ENCODE results near the gene PGAP3. TPM values are rescaled to one million over a fixed set of nuclear protein-coding genes. Genes with fewer than 3 reads are reported as not detected.

Gene PGAP3
- total and polyA plus RNA-seq, 2 of the 4 experiments (the other 2 are of a cell fraction), result 4.3 to 9.8 TPM

GRCh38 chr17:39663340-39663687 is 24.5 kb downstream of the PGAP3 start:
- Histone ChIP-seq H3K4me3 (ENCODE audit: insufficient read depth, low read depth, low read length) (no peak overlapping the region), H4K5ac (ENCODE audit: low read depth, low read length) (no peak overlapping the region), H3K36me3 (ENCODE audit: control insufficient read depth, insufficient read depth, low read length) (peaks cover 35% of the 10 kb centered on the region), H2AK9ac (replicated peaks; ENCODE audit: low read depth, low read length, poor library complexity) (peak overlapping the region; percentile 33), H3K79me1 (ENCODE audit: low read depth in 1 of 2, low read length in 2 of 2) (no peaks in the 10 kb centered on the region), H3K14ac (replicated peaks; ENCODE audit: low read depth, low read length) (no peak overlapping the region), H3K23ac (ENCODE audit: low read depth, low read length) (no peak overlapping the region), H3K9me3 (ENCODE audit: control insufficient read depth, insufficient read depth, low read length) (no peaks in the 10 kb centered on the region), H3K27ac (ENCODE audit: insufficient read depth, low read length) (no peak overlapping the region), H4K20me1 (ENCODE audit: insufficient read depth, low read length) (no peaks in the 10 kb centered on the region; the same call in none of the 2 replicates), H3K18ac (ENCODE audit: low read depth, low read length) (no peak overlapping the region), H3K27me3 (ENCODE audit: control insufficient read depth, insufficient read depth, low read length) (peaks cover 11% of the 10 kb centered on the region; the same call in 1 of the 2 replicates), H3K4me1 (ENCODE audit: control insufficient read depth, insufficient read depth, low read length) (peaks cover 4% of the 10 kb centered on the region; the same call in 1 of the 2 replicates), H4K91ac (ENCODE audit: insufficient read depth, low read depth, low read length) (no peak overlapping the region), H2AFZ (replicated peaks; ENCODE audit: low read length, poor library complexity) (no peak overlapping the region), H2BK20ac (ENCODE audit: low read depth, low read length) (no peak overlapping the region), H2AK5ac (ENCODE audit: low read depth, low read length) (no peak overlapping the region), H3K4me2 (ENCODE audit: low read depth, low read length) (no peak overlapping the region), H3K9ac (ENCODE audit: low read depth, low read length) (no peak overlapping the region), H2BK15ac (ENCODE audit: low read depth, low read length) (no peak overlapping the region), H3K4ac (ENCODE audit: low read depth, low read length) (no peak overlapping the region), H4K8ac (ENCODE audit: low read depth in 2 of 2, low read length in 2 of 2) (no peak overlapping the region), H3K56ac (ENCODE audit: extremely low read depth, insufficient read depth, low read length) (no peak overlapping the region), H2BK120ac (ENCODE audit: low read depth, low read length) (no peak overlapping the region), H2BK5ac (ENCODE audit: low read depth, low read length, poor library complexity, severe bottlenecking) (no peak overlapping the region), H3K9me1 (ENCODE audit: insufficient read depth, low read length) (no peaks in the 10 kb centered on the region)
- no CpG with 5 or more reads among the region's 4 CpGs for WGBS, 2 experiments (ENCODE audit: extremely low coverage in 2 of 2, insufficient read length in 1 of 2)
- DNase-seq (no peak), ATAC-seq (ENCODE audit: low read depth) (peak; percentile 21)
- intact Hi-C loops (cut with micrococcal nuclease) (no loop called here), in situ Hi-C loops (cut with MboI; ENCODE audit: low sequenced_read_pairs) (no loop called here), dilution Hi-C loops (cut with HindIII; ENCODE audit: low sequenced_read_pairs, unreplicated experiment) (no loop called here)
- ChIA-PET CTCF (interaction anchor here (0.6 kb wide), 1 partner anchor 621 kb away, joined by 4 read pairs; no protein-coding TSS in a partner anchor), POLR2A (ENCODE audit: unreplicated experiment) (no interaction called here)
- no TSS peak for BruUV-seq (replicated peaks)
- TF ChIP-seq RAD21 (IDR thresholded peaks at IDR 0.05; ENCODE audit: low read length) (no peak), FOS (IDR thresholded peaks at IDR 0.05; ENCODE audit: low read depth, low read length) (no peak), CEBPB (IDR thresholded peaks at IDR 0.05; ENCODE audit: low read depth, low read length) (no peak), ELK1 (IDR thresholded peaks at IDR 0.05; ENCODE audit: borderline replicate concordance, low read depth, low read length) (no peak), RCOR1 (IDR thresholded peaks at IDR 0.05; ENCODE audit: insufficient replicate concordance, low read length) (no peak)
- TF ChIP-seq, protein P1, sequence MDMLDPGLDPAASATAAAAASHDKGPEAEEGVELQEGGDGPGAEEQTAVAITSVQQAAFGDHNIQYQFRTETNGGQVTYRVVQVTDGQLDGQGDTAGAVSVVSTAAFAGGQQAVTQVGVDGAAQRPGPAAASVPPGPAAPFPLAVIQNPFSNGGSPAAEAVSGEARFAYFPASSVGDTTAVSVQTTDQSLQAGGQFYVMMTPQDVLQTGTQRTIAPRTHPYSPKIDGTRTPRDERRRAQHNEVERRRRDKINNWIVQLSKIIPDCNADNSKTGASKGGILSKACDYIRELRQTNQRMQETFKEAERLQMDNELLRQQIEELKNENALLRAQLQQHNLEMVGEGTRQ (IDR thresholded peaks at IDR 0.05; ENCODE audit: low read depth, low read length), result no peak
- TF ChIP-seq, protein P2, sequence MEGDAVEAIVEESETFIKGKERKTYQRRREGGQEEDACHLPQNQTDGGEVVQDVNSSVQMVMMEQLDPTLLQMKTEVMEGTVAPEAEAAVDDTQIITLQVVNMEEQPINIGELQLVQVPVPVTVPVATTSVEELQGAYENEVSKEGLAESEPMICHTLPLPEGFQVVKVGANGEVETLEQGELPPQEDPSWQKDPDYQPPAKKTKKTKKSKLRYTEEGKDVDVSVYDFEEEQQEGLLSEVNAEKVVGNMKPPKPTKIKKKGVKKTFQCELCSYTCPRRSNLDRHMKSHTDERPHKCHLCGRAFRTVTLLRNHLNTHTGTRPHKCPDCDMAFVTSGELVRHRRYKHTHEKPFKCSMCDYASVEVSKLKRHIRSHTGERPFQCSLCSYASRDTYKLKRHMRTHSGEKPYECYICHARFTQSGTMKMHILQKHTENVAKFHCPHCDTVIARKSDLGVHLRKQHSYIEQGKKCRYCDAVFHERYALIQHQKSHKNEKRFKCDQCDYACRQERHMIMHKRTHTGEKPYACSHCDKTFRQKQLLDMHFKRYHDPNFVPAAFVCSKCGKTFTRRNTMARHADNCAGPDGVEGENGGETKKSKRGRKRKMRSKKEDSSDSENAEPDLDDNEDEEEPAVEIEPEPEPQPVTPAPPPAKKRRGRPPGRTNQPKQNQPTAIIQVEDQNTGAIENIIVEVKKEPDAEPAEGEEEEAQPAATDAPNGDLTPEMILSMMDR (conservative IDR thresholded peaks at IDR 0.05; ENCODE audit: low read depth, low read length), result no peak

Measured in IMR-90 (cell line).